Activated T-helper 2 cell treated with anti-CD3 and anti-CD28 coated beads, Interferon-gamma antibody, Interleukin-2, Interleukin-4, amounts not matched to agents 10 μg/mL and 5 μg/mL and 100 μg/mL, durations not matched to agents 14 hours and 24 hours and 36 hours (primary cell): Measurements from ENCODE around the gene LASP1NB.
A peak's percentile ranks its signal among the peaks of the same experiment; 100 is the strongest.

Experiments
- DNase-seq: peaks from one replicate; pipeline ENCODE4 v3.0.0; 2021; ENCODE audit warnings: low spot score
- H3K27ac Mint-ChIP-seq: one replicate; pipeline ENCODE4 v1.8.0; 2021; ENCODE audit warnings: mixed read lengths
- H3K27me3 Mint-ChIP-seq: one replicate; pipeline ENCODE4 v1.8.0; 2021; ENCODE audit warnings: low read depth, mixed read lengths
- H3K36me3 Mint-ChIP-seq: one replicate; pipeline ENCODE4 v1.8.0; 2021; ENCODE audit warnings: low read depth, mixed read lengths
- H3K4me1 Mint-ChIP-seq: one replicate; pipeline ENCODE4 v1.8.0; 2021; ENCODE audit warnings: low read depth, mixed read lengths
- H3K4me3 Mint-ChIP-seq: one replicate; pipeline ENCODE4 v1.8.0; 2021; ENCODE audit warnings: low read depth, mild to moderate bottlenecking, moderate library complexity, mixed read lengths
- H3K9me3 Mint-ChIP-seq: one replicate; pipeline ENCODE4 v1.8.0; 2021; ENCODE audit warnings: mixed read lengths
- intact Hi-C: fragments of 100-400 bp; cut with micrococcal nuclease; formaldehyde crosslinking; loops from one replicate; pipeline ENCODE4 v1.15.1; 2023

The LASP1NB gene

GRCh38 chr17:38912221-38912813 lies 13.1 kb upstream of the LASP1NB start:
- Mint-ChIP-seq H3K36me3 (peaks cover 34% of the 10 kb centered on the region), H3K4me3 (no peak overlapping the region), H3K27me3 (no peaks in the 10 kb centered on the region), H3K4me1 (peaks cover 2% of the 10 kb centered on the region), H3K27ac (no peak overlapping the region), H3K9me3 (no peaks in the 10 kb centered on the region)
- no peak for DNase-seq
- intact Hi-C loops = no loop called here

- DNase-seq = no peak
- Mint-ChIP-seq H3K27me3 (no peaks in the 10 kb centered on the region), H3K27ac (no peak overlapping the region), H3K4me1 (peaks cover 3% of the 10 kb centered on the region), H3K4me3 (no peak overlapping the region), H3K36me3 (peaks cover 50% of the 10 kb centered on the region), H3K9me3 (no peaks in the 10 kb centered on the region)
- intact Hi-C loops = no loop called here
These were observed 10.4 kb upstream of the LASP1NB start for GRCh38 chr17:38914741-38915638.

GRCh38 chr17:38915639-38915995 lies 9.8 kb upstream of the LASP1NB start:
- H3K27ac Mint-ChIP-seq = no peak overlapping the region
- no peaks in the 10 kb centered on the region for H3K27me3 Mint-ChIP-seq
- DNase-seq = no peak
- H3K4me3 Mint-ChIP-seq = no peak overlapping the region
- H3K9me3 Mint-ChIP-seq = no peaks in the 10 kb centered on the region
- peaks cover 55% of the 10 kb centered on the region for H3K36me3 Mint-ChIP-seq
- peaks cover 3% of the 10 kb centered on the region for H3K4me1 Mint-ChIP-seq
- intact Hi-C loops = no loop called here

- H3K27me3 Mint-ChIP-seq = no peaks in the 10 kb centered on the region
- DNase-seq = no peak
These were observed 8.6 kb upstream of the LASP1NB start for GRCh38 chr17:38916771-38917170.

GRCh38 chr17:38917259-38917658 lies 8.2 kb upstream of the LASP1NB start:
- H3K36me3 Mint-ChIP-seq = peaks cover 48% of the 10 kb centered on the region
- H3K4me1 Mint-ChIP-seq = peaks cover 3% of the 10 kb centered on the region
- peak overlapping the region; percentile 31 for H3K27ac Mint-ChIP-seq
- H3K9me3 Mint-ChIP-seq = no peaks in the 10 kb centered on the region
- DNase-seq = no peak
- intact Hi-C loops = no loop called here
- H3K4me3 Mint-ChIP-seq = no peak overlapping the region
- no peaks in the 10 kb centered on the region for H3K27me3 Mint-ChIP-seq

More at GRCh38 chr17:38916771-38917170, 8.6 kb upstream of the LASP1NB start:
- H3K9me3 Mint-ChIP-seq = no peaks in the 10 kb centered on the region
- H3K27ac Mint-ChIP-seq = peak overlapping the region; percentile 31
- H3K4me1 Mint-ChIP-seq = peaks cover 3% of the 10 kb centered on the region
- intact Hi-C loops = no loop called here
- H3K36me3 Mint-ChIP-seq = peaks cover 48% of the 10 kb centered on the region
- no peak overlapping the region for H3K4me3 Mint-ChIP-seq

GRCh38 chr17:38918129-38918913 lies 7.1 kb upstream of the LASP1NB start:
- Mint-ChIP-seq H3K27ac (no peak overlapping the region), H3K4me1 (peaks cover 3% of the 10 kb centered on the region), H3K4me3 (no peak overlapping the region), H3K36me3 (peaks cover 48% of the 10 kb centered on the region), H3K9me3 (no peaks in the 10 kb centered on the region), H3K27me3 (no peaks in the 10 kb centered on the region)
- DNase-seq = no peak
- intact Hi-C loops = no loop called here

GRCh38 chr17:38918916-38919315 lies 6.5 kb upstream of the LASP1NB start:
- Mint-ChIP-seq H3K27ac (no peak overlapping the region), H3K27me3 (no peaks in the 10 kb centered on the region), H3K4me1 (peaks cover 3% of the 10 kb centered on the region), H3K4me3 (no peak overlapping the region), H3K9me3 (no peaks in the 10 kb centered on the region), H3K36me3 (peaks cover 48% of the 10 kb centered on the region)
- DNase-seq = no peak
- intact Hi-C loops = no loop called here

GRCh38 chr17:38919316-38920078 lies 5.9 kb upstream of the LASP1NB start:
- Mint-ChIP-seq H3K4me1 (peaks cover 3% of the 10 kb centered on the region), H3K27ac (no peak overlapping the region), H3K4me3 (no peak overlapping the region), H3K36me3 (peaks cover 42% of the 10 kb centered on the region), H3K27me3 (no peaks in the 10 kb centered on the region), H3K9me3 (no peaks in the 10 kb centered on the region)
- intact Hi-C loops = no loop called here
- DNase-seq = no peak

GRCh38 chr17:38920374-38921291 lies 4.8 kb upstream of the LASP1NB start:
- H3K27me3 Mint-ChIP-seq = no peaks in the 10 kb centered on the region
- no peak for DNase-seq
- no peak overlapping the region for H3K4me3 Mint-ChIP-seq
- H3K9me3 Mint-ChIP-seq = no peaks in the 10 kb centered on the region
- peaks cover 38% of the 10 kb centered on the region for H3K36me3 Mint-ChIP-seq
- intact Hi-C loops = no loop called here
- H3K27ac Mint-ChIP-seq = no peak overlapping the region
- H3K4me1 Mint-ChIP-seq = peaks cover 12% of the 10 kb centered on the region

GRCh38 chr17:38921756-38922411 lies 3.5 kb upstream of the LASP1NB start:
- no peak overlapping the region for H3K27ac Mint-ChIP-seq
- intact Hi-C loops = no loop called here

GRCh38 chr17:38922538-38923297 lies 2.7 kb upstream of the LASP1NB start:
- no peaks in the 10 kb centered on the region for H3K27me3 Mint-ChIP-seq
- peaks cover 26% of the 10 kb centered on the region for H3K4me1 Mint-ChIP-seq
- no peak overlapping the region for H3K4me3 Mint-ChIP-seq
- no peak overlapping the region for H3K27ac Mint-ChIP-seq
- intact Hi-C loops = no loop called here
- peaks cover 25% of the 10 kb centered on the region for H3K36me3 Mint-ChIP-seq
- H3K9me3 Mint-ChIP-seq = no peaks in the 10 kb centered on the region
- DNase-seq = peak; percentile 6

More at GRCh38 chr17:38921756-38922411, 3.5 kb upstream of the LASP1NB start:
- H3K27me3 Mint-ChIP-seq = no peaks in the 10 kb centered on the region
- H3K4me1 Mint-ChIP-seq = peaks cover 22% of the 10 kb centered on the region
- peak; percentile 5 for DNase-seq
- no peaks in the 10 kb centered on the region for H3K9me3 Mint-ChIP-seq
- H3K4me3 Mint-ChIP-seq = no peak overlapping the region
- H3K36me3 Mint-ChIP-seq = peaks cover 31% of the 10 kb centered on the region
